ENCODE measurements around the gene LRRTM4.

LRRTM4 gene

GRCh38 chr2:77479395-77479794 is 42.8 kb downstream of the LRRTM4 start:
- DNase-seq (ENCODE audit: low read depth in 1 of 2, low spot score in 1 of 2), result no peak

DNA sequence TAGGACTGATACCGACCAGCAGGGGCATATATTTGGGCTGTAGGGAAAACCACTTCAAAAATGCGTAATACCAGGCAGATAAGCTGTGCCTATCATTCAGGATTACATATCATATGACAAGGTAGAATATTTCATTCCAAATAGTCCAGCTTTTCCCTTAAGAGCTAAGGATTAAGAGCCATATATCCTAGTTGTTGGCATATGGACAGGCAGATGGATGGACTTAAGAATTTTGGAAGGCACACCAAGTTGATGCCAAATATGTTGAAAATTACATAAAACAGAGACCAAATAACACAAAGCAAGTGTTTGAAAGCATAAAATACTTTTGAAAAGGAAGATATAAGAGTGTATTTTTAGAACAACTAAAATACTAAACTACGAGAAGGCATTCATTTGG is 52.1 kb downstream of the LRRTM4 start:
- no peak for DNase-seq (ENCODE audit: low read depth in 1 of 2, low spot score in 1 of 2)

GRCh38 chr2:77469106-77469505 is 53.1 kb downstream of the LRRTM4 start:
- no peak for DNase-seq (ENCODE audit: low read depth in 1 of 2, low spot score in 1 of 2)

- DNase-seq (ENCODE audit: low read depth in 1 of 2, low spot score in 1 of 2), result no peak
These were observed 62.3 kb downstream of the LRRTM4 start for GRCh38 chr2:77459840-77460239.

DNA sequence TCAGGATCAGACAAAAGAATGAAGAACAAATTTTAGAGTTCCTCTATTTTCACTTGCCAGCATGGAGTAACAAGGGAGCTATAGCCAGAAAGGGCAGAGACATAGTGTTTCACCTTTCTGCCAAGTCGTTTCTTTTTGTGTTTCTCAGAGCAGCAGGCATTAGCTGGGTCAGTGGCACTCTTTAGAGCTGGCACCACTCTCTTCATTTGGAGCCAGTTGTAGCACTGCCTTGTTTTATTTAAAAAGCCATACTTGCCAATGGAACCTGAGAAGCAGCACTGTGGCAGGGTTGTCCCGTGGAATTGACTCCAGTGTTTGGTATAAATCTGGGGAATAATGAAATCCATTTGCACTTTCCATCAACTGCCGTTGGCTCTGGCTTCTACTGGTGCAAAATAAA is 64.0 kb downstream of the LRRTM4 start:
- DNase-seq (ENCODE audit: low read depth in 1 of 2, low spot score in 1 of 2), result no peak

- DNase-seq (ENCODE audit: low read depth in 1 of 2, low spot score in 1 of 2), result no peak
These were observed 64.5 kb downstream of the LRRTM4 start for GRCh38 chr2:77457665-77458064.

DNA sequence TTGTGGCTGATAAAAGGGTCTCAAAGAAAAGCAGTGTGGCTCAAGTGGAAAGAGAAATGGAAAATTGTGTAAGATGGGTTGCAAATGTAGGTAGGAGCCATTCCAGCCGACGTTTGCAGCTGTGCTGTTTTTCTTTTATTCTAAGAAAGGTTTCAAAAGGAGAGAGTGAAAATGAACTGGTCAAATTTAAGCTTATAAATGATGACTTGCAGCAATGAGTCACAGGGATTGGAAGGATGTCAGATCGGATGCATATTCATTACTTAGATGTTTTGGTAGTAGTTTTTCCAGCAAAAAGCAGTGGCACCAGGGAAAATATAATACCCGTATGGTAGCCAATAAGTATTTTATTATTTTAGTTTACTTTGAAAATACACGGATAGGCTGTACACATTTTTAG is 79.1 kb downstream of the LRRTM4 start:
- no peak for DNase-seq (ENCODE audit: low read depth in 1 of 2, low spot score in 1 of 2)

DNA sequence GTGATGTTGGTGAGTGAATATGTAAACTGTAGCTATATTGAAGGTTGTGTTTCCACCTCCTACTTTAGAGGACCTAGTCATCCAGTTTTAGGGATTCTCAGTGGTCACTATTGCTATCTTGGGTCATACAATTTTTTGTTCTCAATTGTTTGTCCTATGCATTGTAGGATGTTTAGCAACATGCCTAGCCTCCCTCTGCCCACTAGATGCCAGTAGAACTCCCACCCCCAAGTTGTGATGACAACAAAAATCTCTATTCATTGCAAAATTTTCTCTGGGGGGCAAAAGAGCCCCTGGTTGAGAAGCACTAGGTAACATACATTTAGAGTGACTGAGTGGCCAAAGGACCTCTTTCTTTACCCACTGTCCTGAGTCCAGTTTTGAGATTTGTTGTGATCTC is 87.3 kb downstream of the LRRTM4 start:
- no peak for DNase-seq (ENCODE audit: low read depth in 1 of 2, low spot score in 1 of 2)

GRCh38 chr2:77428946-77429345 is 93.2 kb downstream of the LRRTM4 start:
- DNase-seq (ENCODE audit: low read depth in 1 of 2, low spot score in 1 of 2), result no peak

GRCh38 chr2:77421971-77422370 is 100.2 kb downstream of the LRRTM4 start:
- no peak for DNase-seq (ENCODE audit: low read depth in 1 of 2, low spot score in 1 of 2)

DNA sequence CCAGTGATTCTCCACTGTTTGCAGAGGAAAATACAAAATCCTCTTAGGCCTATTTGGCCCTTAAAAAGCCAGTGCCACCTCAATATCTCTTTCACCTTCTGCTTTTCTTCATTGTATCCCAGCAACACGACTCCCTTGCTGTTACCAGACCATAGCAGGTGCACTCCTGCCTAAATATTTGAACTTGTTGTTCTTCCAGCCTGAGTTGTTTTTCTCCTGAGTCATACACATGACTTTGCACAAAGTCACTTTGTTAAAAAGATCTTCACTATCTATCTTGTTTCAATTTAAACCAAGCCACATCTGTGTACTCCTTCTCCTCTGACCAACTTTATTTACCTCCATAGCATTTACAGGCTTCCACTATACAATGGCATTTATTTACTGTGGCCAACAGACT is 103.6 kb downstream of the LRRTM4 start:
- DNase-seq (ENCODE audit: low read depth in 1 of 2, low spot score in 1 of 2), result no peak

GRCh38 chr2:77404189-77404588 is 118.0 kb downstream of the LRRTM4 start:
- DNase-seq (ENCODE audit: low read depth in 1 of 2, low spot score in 1 of 2), result no peak

GRCh38 chr2:77398970-77399600 is 123.1 kb downstream of the LRRTM4 start:
- DNase-seq (ENCODE audit: low read depth in 1 of 2, low spot score in 1 of 2), result no peak

DNA sequence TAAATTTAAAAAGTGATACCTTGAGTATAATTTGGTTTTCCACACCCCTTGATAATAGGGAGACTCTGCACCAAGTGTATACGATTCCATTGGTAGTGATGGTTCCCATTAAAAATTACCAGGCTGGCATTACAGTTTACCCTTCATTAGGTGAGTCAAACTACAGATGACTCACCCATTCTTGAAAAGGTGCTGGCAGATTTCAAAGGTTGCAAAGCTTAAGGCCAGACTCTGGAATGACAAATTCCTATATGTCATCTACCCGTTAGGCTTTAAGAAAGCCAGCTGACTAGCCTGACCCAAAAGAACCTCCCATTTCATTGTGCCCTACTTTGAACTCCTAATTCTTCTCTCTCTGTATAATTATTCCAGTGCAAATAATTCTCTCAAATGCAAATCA is 124.4 kb downstream of the LRRTM4 start:
- DNase-seq (ENCODE audit: low read depth in 1 of 2, low spot score in 1 of 2), result no peak

GRCh38 chr2:77395011-77395410 is 127.2 kb downstream of the LRRTM4 start:
- no peak for DNase-seq (ENCODE audit: low read depth in 1 of 2, low spot score in 1 of 2)

GRCh38 chr2:77391119-77391518 is 131.1 kb downstream of the LRRTM4 start:
- DNase-seq (ENCODE audit: low read depth in 1 of 2, low spot score in 1 of 2), result no peak

- no peak for DNase-seq (ENCODE audit: low read depth in 1 of 2, low spot score in 1 of 2)
These were observed 134.9 kb downstream of the LRRTM4 start for GRCh38 chr2:77387324-77387723.

- DNase-seq (ENCODE audit: low read depth in 1 of 2, low spot score in 1 of 2), result no peak
These were observed 149.5 kb downstream of the LRRTM4 start for GRCh38 chr2:77372636-77373035.

DNA sequence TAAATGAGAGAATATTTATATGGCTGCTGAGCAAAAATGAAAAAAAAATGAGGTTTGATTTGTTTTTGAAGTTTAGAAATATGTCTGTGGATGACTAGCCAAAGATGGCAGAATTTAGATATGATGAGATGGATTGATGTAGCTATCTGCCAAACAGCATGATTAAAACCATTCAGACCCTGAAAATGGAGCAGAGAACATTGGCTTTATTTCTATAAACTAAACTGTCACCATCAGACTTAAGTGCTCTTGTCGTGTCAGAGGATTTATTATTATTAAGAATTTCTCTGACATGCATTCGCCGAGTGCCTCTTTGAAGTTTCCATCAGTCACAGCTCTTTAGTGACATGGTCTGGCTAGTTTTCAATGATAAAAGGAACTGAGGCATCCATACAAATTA is 151.7 kb downstream of the LRRTM4 start:
- DNase-seq (ENCODE audit: low read depth in 1 of 2, low spot score in 1 of 2), result no peak

- no peak for DNase-seq (ENCODE audit: low read depth in 1 of 2, low spot score in 1 of 2)
These were observed 158.9 kb downstream of the LRRTM4 start for GRCh38 chr2:77363277-77363676.

DNA sequence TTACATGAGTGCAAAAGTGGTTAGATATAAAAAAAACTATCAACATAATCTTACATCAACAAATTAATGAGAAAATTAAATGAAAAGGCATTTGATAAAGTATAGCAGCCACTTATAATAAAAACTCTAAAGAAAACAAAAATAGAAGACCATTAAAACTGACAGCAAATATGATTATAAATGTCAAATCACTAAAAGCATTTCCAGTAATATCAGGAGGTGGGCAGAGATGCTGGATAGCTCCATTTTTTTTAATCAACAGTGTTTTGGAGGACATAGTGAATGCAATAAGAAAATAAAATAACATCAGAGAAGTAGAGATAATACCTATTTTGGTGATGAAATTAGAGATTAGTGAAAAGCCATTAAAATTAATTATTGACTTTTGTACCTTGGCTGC is 173.4 kb downstream of the LRRTM4 start:
- no peak for DNase-seq (ENCODE audit: low read depth in 1 of 2, low spot score in 1 of 2)

DNA sequence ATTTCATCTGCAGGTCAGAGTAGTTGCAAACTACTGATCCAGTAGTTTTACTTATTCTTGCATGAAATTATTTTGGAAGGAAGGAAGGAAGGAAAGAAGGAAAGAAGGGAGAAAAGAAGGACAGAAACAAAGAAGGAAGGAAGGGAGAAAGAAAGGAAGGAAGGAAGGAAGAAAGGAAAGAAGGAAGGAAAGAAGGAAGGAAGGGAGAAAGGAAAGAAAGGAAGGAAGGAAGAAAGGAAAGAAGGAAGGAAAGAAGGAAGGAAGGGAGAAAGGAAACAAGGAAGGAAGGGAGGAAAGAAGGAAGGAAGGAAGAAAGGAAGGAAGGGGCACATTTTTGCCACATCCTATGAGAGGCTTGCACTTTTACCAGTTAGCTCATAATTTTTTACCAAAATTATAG is 186.2 kb downstream of the LRRTM4 start:
- no peak for DNase-seq (ENCODE audit: low read depth in 1 of 2, low spot score in 1 of 2)

DNA sequence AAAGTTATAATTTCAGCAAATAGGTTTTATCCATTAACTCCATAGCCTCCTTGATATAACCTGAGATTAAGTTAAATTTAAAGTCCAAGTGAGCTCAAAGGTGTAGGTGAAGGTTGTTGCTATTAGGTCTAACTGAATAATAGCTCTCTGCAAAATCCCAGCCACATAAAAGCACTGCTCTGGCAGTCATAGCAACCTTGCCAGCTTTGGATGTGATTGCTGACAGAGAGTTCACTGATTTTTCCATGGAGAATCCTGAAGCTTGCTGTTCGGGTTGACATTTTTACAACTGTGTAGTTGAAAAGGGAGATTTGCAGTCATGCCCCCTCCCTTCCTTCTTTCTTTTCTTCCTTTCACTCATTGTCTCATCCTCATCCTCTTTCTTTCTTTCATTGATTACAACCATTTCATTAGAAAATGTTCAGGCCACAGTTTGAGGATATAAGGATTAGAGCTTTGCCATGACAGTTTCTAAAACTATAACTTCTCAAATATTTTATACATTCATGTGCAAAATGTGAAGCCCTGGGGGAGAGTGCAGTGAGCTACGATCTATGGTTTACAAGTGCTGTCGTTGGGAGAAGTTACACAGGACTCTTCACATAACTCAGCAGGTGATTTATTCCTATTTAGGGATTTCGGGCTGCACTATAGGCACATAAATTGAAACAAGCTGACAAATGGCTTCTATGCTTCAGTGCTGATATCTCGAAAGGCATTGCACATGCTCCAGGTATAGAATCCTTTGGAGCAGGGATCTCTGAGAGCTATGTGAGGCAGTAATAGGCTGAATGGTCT is 193.8 kb downstream of the LRRTM4 start:
- no peak for DNase-seq (ENCODE audit: low read depth in 1 of 2, low spot score in 1 of 2)
